Daoy (cell line): ENCODE data around the gene PAPPA. TPM values are rescaled to one million over a fixed set of nuclear protein-coding genes. Genes with fewer than 3 reads are reported as not detected.
A peak's percentile ranks its signal among the peaks of the same experiment; 100 is the strongest.

ENCODE experiments used
- DNase-seq: peaks from one replicate; pipeline ENCODE4 v3.0.0-alpha.2; 2015; ENCODE audit warnings: low read depth
- total RNA-seq: library from RNA; depleted of rRNA; stranded (reverse); fragments of >200 nt; shearing (Covaris generic); gene quantifications from 2 replicates; pipeline ENCODE4 v1.2.3, GENCODE V29; 2014

Gene PAPPA
- total RNA-seq, 1 experiment from 2014 or later = 9.9 TPM

DNA sequence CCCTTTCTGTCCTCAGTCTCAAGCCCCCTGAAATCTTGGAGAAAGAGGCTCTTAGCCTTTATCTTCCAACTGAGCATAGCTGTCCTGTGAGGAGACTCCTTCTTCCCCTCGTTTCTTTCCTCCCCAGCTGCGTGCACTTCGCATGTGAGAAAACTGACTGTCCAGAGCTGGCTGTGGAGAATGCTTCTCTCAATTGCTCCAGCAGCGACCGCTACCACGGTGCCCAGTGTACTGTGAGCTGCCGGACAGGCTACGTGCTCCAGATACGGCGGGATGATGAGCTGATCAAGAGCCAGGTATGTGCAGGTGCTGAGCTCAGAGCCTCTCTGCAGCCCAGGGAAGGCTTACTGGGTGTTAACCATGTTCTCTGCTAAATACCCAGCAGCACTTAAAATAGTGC, 190.8 kb downstream of the PAPPA start:
- DNase-seq = no peak

DNA sequence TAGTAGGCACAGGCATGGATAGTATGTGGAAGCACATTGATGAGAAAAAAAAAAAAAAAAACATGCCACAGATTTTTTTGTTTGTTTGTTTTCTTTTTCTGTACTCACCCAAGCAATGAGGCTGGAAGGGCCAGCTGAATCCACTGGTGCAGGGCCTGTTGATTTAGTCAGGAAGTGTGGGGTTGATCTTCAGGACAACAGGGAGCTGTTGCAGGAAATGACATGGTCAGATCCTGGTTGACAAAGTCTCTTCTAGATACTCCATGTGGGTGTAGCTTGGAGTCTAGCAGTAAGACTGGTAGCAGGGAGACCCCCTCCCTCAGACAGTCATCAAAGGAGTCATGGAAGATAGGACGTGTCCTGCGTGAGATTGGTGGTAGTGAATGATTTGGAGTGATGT, 191.8 kb downstream of the PAPPA start:
- no peak for DNase-seq

DNA sequence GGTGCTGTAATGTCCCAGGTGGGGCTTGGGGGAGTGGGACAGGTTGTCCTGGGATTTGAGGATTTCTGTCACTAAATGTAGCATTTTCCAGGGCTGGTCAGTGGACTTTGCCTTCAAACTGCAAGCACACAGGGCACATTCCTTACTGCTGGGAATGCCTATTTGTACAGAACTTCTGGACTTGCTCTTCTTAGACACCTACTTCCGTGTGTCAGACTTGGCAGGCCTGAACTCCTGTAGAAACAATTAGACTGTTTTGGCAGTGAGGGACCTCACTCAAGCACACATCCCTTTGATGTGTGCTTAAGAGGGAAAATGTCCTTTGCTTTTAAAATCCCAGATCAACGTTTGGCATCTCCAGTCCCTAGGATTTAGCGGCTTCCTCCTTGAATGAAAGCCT, 192.2 kb downstream of the PAPPA start:
- no peak for DNase-seq

DNA sequence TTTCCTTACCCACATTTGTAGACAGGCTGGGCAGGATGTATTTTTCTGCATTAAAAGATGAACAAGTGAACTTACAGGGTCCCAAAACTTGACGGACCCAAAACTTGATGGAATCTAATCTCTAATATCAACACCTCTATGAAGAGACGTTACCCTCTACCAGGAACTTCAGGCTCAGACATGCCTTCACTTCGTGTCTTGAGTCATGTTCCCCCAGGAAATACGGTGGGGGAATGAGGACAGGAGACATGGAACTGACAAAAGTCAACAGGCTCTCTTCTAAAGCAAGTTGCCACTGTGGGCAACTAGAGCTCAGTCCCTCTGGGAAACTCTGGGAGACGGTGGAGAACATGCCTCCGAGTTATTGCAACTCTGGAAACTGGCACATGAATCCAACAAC, 196.1 kb downstream of the PAPPA start:
- DNase-seq = no peak

- DNase-seq = no peak
These were observed 196.6 kb downstream of the PAPPA start for GRCh38 chr9:116350213-116350612.

- no peak for DNase-seq
These were observed 199.4 kb downstream of the PAPPA start for GRCh38 chr9:116352958-116353357.

DNA sequence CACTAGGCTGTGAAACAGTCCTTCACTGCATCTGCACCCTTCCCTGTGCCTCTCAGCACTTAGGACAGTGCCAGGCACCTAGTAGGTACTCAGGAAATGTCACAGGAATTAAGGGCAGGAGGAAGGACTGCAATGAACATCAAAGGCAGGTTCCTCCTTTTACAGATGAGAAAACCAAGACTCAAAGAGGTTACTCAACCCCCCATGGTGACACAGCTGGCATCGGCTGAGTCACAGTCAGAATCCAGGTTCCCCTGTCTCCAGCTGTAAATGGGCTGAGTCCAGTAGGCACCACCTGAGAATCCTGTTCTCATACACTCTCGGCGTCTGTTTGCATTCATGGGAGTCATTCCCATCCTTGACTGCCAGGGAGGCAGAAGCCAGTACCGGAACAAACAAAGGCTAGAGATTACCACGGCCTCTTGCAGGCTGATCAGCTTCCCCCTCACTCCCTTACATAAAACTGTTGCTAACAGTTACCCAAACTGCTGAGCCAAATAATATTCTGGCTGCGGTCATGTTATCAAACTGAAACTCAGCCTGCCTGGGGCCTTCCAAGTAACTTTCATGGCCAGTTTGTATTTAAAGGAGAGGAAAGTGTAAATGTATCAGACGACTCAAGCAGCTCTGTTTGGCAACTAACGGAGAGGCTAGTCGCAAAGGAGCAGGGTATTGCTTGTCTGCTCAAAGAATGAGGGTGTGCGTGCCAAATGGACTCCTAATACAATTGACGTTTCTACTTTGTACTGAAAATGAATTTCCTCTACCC, 201.7 kb downstream of the PAPPA start:
- DNase-seq = peak; percentile 61

DNA sequence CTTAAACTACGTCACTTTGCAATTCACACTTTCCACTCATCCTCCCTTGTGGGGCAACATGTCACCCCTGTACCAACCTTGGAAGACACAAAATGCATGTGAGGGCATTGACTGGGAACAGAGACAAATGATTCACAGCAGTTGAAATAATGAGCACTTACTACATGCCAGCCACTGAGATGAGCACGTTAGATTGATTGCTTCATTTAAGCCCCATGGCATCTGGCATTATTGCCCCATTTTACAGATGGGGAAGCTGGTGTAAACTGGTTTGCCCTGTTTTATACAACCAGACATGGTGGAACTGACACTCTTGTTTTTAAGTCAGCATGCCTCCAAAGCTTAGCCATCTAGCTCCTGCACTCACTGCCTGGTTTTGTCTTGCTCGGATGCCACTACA, 204.7 kb downstream of the PAPPA start:
- no peak for DNase-seq

- DNase-seq = no peak
These were observed 206.4 kb downstream of the PAPPA start for GRCh38 chr9:116360016-116360415.

DNA sequence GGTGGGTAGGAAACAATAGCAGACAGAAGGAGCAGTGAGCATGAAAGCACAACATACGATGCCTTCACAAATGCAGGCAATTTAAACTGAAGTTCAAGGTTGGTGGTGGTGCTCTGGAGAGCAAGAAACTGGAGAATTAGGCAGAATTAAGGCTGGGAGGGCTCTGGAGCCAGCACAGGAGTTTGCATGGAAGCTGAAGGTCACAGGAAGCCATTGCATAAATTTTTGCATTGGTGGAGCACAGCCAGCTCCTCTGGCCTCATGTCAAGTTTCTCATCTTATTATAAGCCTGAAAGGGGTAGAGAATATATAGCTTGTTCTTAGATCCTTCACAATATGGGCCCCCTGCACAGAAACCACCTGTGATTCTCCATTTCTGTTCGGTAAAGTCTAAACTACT, 207.4 kb downstream of the PAPPA start:
- no peak for DNase-seq

DNA sequence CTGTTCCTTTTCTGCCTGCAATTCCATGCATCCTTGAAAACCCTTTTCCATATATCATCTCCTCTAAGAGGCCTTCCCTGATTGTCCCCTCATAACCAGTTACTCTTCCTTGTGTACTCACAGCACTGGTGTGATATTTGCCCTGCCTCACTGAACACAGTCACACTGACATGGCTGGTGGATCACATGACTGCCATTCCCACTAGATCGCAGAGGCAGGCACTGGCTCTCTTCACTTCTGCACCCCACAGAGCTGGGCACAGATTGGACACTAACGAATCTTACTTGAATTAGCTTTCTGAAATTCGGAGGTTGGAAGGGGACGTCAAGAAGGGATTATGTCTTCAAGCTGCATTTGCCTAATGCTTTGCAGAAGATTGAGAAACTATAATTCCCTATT, 208.0 kb downstream of the PAPPA start:
- no peak for DNase-seq

GRCh38 chr9:116362493-116362892, 208.9 kb downstream of the PAPPA start:
- DNase-seq = no peak

DNA sequence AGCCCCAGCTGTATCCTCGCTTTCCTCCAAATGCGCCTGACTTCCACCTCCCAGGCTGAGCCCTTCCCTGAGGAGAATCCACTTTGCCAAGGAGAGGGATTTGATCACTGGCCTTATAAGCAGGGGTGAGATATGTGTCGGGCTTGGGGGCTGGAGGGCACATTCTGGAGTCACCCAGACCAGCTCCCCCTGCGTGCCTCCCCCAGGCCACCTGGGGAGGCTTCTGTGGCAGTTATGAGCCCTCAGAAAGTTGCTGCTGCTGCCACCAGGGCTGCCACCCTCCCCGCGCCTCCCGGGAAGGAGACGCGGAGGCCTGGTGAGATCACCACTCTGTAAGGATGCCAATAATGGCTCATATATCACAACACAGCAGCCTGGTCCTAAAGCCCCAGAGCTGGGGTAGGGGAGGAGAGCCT, 211.5 kb downstream of the PAPPA start:
- peak; percentile 90 for DNase-seq

GRCh38 chr9:116366241-116366640, 212.7 kb downstream of the PAPPA start:
- no peak for DNase-seq

DNA sequence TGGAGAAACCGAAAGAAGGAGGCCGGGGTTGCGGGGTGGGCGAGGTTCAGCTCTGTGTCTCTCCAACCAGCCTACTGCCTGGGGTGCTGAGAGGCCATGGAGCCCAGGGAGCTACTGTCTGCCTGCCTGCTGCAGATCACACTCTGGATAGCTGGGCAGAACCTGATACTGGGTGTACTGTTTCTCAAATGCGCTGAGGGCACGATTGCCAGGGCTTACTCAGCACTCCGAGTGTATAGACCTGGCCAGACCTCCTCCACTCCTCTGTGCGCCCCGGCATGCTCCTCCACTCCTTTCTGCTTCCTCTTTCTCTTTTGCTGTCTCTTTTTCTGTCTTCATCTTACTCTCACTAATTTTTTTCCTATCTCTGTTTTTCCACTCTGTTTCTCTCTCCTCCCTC, 215.1 kb downstream of the PAPPA start:
- peak; percentile 18 for DNase-seq

GRCh38 chr9:116369706-116370105, 216.1 kb downstream of the PAPPA start:
- no peak for DNase-seq

- no peak for DNase-seq
These were observed 217.0 kb downstream of the PAPPA start for GRCh38 chr9:116370556-116370955.

DNA sequence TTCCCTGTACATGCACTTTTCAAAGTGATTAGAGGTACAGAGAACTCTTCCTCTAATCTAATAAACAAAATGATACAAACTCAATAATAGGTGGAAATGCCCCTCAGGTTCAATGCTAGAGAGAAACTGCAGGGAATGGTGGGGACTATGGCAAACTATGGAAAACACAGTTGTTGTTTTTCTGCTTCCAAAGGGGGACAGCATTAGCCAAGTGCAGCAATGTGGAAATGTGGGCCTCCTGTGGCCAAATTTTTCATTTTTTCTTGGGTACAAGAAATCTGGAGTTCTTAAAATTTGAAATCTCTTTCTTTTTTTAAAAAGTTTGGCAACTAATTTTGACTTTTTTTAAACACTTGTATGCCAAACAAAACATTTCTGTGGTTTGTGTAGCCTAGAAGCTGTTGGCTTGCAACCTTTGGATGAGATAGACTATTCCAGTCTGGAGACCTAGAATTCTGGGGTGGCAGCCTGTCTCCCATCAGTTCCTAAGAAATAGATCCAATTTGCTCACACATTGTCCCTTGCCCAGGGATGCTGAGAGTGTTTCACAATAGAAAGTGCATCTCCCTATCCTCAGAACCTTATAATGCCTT, 218.6 kb downstream of the PAPPA start:
- DNase-seq = no peak

DNA sequence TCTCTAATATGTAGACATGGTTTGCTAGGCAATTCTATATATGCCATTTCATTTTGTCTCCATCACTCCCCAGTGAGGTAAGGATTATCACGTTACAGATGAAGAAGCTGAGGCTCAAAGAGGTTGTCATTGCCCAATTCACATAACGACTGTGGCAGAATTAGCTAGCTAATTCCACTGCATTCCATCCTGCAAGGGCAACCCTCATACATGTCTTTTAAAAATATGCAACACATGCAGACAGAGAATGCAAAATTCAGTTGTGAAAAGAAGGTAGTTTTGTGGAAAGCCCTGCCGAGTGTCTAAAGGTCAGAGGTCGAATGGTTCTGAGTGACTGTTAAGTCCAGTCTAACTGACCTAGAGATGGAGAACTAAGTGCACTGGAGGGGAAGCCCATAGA, 219.2 kb downstream of the PAPPA start:
- DNase-seq = no peak

GRCh38 chr9:116377179-116377798, 223.7 kb downstream of the PAPPA start:
- DNase-seq = peak; percentile 95

DNA sequence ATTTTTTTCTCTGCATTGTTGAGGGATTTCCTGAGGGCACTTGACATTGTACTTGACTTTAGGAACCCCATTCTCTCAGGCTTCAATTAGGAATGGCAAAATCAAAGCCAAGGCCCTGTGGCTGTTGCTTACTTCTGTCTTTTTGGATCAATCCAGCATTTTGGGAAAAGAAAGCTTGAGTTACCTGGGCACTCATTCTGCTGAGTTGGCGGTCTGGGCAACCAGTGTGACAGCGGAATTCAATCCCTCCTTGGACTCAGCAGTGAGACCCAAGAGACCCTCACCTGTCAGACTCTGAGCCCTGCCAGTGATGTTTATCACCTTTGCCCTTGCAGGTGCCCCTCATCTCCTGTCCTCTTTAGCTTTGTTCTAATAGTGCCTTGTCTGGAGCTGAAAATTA, 225.3 kb downstream of the PAPPA start:
- DNase-seq = no peak

GRCh38 chr9:116379821-116380220, 226.2 kb downstream of the PAPPA start:
- DNase-seq = no peak

DNA sequence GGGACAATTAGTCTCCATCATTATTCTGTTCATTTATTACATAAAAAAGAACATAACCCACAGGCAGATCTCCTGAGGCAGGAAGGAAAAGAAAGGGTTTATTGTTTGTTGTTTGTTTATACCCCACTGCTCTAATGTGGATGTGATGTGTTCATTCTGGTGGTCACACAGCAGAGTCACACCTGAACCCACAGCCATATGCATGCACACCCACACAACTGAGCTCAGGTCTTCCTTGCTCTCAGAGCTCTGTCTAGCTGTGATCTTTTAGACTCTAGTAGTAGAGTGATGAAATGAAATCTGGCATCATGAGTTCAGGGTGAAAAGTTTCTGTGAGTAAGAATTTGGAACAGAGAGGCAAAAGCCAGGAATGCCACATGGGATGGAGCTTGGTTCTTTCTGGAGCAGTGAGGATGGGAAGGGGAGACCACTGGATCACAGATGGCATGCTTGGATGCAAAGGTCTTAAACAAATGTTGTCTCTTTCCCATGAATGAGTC, 227.0 kb downstream of the PAPPA start:
- no peak for DNase-seq
